Measurements from ENCODE around the gene UPF3B.

UPF3B gene

DNA sequence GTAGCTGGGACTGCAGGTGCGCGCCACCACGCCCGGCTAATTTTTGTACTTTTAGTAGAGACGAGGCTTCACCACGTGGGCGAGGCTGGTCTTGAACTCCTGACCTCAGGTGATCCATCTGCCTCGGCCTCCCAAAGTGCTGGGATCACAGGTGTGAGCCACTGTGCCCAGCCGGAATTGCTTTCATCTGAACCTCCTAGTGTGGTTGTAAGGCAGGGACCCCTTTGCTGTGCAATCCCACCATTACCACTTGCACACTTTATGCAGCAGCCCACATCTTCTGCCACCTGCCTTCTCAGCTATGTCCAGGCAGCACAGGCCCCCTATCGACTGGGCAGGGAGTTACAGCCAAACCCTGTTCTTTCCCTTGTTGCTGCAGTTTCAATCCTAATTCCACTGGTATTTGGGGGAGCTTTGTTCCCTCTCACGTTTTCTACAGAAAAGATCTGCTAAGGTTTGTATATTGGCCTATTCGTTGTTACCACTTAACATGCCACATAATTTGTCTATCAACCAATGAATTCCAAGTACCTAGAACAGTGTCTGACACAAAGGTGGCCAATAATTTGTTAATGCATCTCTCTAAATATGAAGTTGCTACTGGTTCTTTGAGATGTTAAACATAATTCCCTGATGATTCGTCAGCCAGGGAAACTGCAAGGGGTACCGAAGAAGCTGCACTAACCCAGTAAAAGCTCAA is 67.9 kb downstream of the UPF3B start:
- TF ChIP-seq, protein P1, sequence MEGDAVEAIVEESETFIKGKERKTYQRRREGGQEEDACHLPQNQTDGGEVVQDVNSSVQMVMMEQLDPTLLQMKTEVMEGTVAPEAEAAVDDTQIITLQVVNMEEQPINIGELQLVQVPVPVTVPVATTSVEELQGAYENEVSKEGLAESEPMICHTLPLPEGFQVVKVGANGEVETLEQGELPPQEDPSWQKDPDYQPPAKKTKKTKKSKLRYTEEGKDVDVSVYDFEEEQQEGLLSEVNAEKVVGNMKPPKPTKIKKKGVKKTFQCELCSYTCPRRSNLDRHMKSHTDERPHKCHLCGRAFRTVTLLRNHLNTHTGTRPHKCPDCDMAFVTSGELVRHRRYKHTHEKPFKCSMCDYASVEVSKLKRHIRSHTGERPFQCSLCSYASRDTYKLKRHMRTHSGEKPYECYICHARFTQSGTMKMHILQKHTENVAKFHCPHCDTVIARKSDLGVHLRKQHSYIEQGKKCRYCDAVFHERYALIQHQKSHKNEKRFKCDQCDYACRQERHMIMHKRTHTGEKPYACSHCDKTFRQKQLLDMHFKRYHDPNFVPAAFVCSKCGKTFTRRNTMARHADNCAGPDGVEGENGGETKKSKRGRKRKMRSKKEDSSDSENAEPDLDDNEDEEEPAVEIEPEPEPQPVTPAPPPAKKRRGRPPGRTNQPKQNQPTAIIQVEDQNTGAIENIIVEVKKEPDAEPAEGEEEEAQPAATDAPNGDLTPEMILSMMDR (IDR thresholded peaks at IDR 0.05; ENCODE audit: insufficient read depth, missing control alignments) = peak; percentile 48
- FAIRE-seq = no peak
- no peak for DNase-seq (ENCODE audit: insufficient read length, low spot score)
